Endothelial cell of umbilical vein (primary cell): ENCODE results near the gene MSANTD2. TPM values are rescaled to one million over a fixed set of nuclear protein-coding genes. Genes with fewer than 3 reads are reported as not detected.

Experiments used
- BruUV-seq: library from RNA; stranded (reverse); fragments of 400-500 nt; replicated peaks from 2 replicates; lab custom pipeline; 2021; lab: Mats Ljungman, UMichigan
- CTCF ChIA-PET: fragments of 300-600, 350-600 bp; sonication (Branson Sonifier 250); formaldehyde crosslinking; loops from one replicate; lab custom pipeline; 2021; ENCODE audit warnings: antibody characterized with exemption, inconsistent platforms; lab: Charles Lee
- POLR2A ChIA-PET: fragments of 300-600, 350-600 bp; sonication (Branson Sonifier 250); formaldehyde crosslinking; loops from one replicate; lab custom pipeline; 2021; ENCODE audit warnings: antibody characterized with exemption, inconsistent platforms; lab: Charles Lee
- DNase-seq: peaks from one replicate; pipeline ENCODE4 v3.0.0-alpha.2; 2011; ENCODE audit warnings: low read depth, low spot score
- FAIRE-seq: peaks from 2 replicates; lab custom pipeline; 2011; peaks lifted over from hg19 to GRCh38; lab: Jason Lieb, UNC
- H2AFZ ChIP-seq: 2 replicates; pipeline ENCODE4 v1.6.0; 2012; ENCODE audit warnings: low read depth, low read length, control low read depth, inconsistent platforms
- H3K27ac ChIP-seq: 2 replicates; pipeline ENCODE4 v1.5.1; 2011; ENCODE audit warnings: low read depth, mild to moderate bottlenecking, control low read depth, low read length, moderate library complexity; ENCODE audit not compliant: insufficient read depth
- H3K27me3 ChIP-seq, 2 experiments: 2 replicates each; pipeline versions ENCODE4 v1.6.0 to v1.6.1; 2011; ENCODE audit warnings: low read length in 2 of 2, mixed read lengths in 1 of 2; ENCODE audit not compliant: control insufficient read depth in 2 of 2, insufficient read depth in 2 of 2
- H3K36me3 ChIP-seq, 2 experiments: 2 replicates in 1 of 2; 3 replicates in 1 of 2; pipeline ENCODE4 v1.5.1; 2011; ENCODE audit warnings: low read length in 2 of 2, mild to moderate bottlenecking in 1 of 2, moderate library complexity in 1 of 2; ENCODE audit not compliant: control insufficient read depth in 2 of 2, insufficient read depth in 2 of 2; ENCODE audit errors: extremely low read depth in 1 of 2
- H3K4me1 ChIP-seq: 3 replicates; pipeline ENCODE4 v1.5.1; 2011; ENCODE audit warnings: mild to moderate bottlenecking, low read length; ENCODE audit not compliant: control insufficient read depth, insufficient read depth; ENCODE audit errors: extremely low read depth
- H3K4me2 ChIP-seq: 2 replicates; pipeline ENCODE4 v1.6.1; 2011; ENCODE audit warnings: low read length, control low read depth, mixed read lengths; ENCODE audit not compliant: insufficient read depth
- H3K4me3 ChIP-seq, 3 experiments: fragments of 200-600 bp in 1 of 3; sonication (generic), shearing (Covaris generic) in 1 of 3; replicated peaks in 1 of 3; 2 replicates each; pipeline ENCODE4 v1.5.1; 2011 to 2016; ENCODE audit warnings: control low read depth in 3 of 3, low read length in 3 of 3, mild to moderate bottlenecking in 2 of 3, inconsistent platforms in 1 of 3, low read depth in 1 of 3, moderate library complexity in 1 of 3; ENCODE audit not compliant: insufficient read depth in 1 of 3
- H3K79me2 ChIP-seq: 2 replicates; pipeline ENCODE4 v1.6.0; 2012; ENCODE audit warnings: low read length, inconsistent platforms; ENCODE audit not compliant: control insufficient read depth, insufficient read depth
- H3K9ac ChIP-seq: replicated peaks from 2 replicates; pipeline ENCODE3; 2011; ENCODE audit warnings: low read length, control low read depth; ENCODE audit not compliant: insufficient read depth; ENCODE audit errors: extremely low read depth
- H3K9me1 ChIP-seq: replicated peaks from 3 replicates; pipeline ENCODE4 v1.6.0; 2011; ENCODE audit warnings: mild to moderate bottlenecking, low read length; ENCODE audit not compliant: control insufficient read depth, insufficient read depth; ENCODE audit errors: extremely low read depth
- H3K9me3 ChIP-seq: replicated peaks from 2 replicates; pipeline ENCODE4 v1.5.1; 2012; ENCODE audit warnings: low read length, inconsistent platforms; ENCODE audit not compliant: control insufficient read depth, insufficient read depth
- H4K20me1 ChIP-seq: replicated peaks from 2 replicates; pipeline ENCODE3; 2011; ENCODE audit warnings: mild to moderate bottlenecking, low read length; ENCODE audit not compliant: control insufficient read depth, insufficient read depth; ENCODE audit errors: extremely low read depth
- EZH2 ChIP-seq: IDR thresholded peaks from 2 replicates; pipeline ENCODE4 v1.6.1; 2012; ENCODE audit warnings: borderline replicate concordance, low read depth, mild to moderate bottlenecking, moderate library complexity, low read length, inconsistent platforms; ENCODE audit not compliant: severe bottlenecking
- FOS ChIP-seq: IDR thresholded peaks from 2 replicates; pipeline ENCODE4 v1.6.1; 2011; ENCODE audit warnings: mild to moderate bottlenecking, low read length, moderate library complexity, borderline replicate concordance; ENCODE audit not compliant: insufficient read depth
- GATA2 ChIP-seq: IDR thresholded peaks from 2 replicates; pipeline ENCODE4 v1.7.0; 2011; ENCODE audit warnings: low read depth, mild to moderate bottlenecking, moderate library complexity, mixed read lengths, low read length; ENCODE audit not compliant: insufficient read length, insufficient read depth
- JUN ChIP-seq: IDR thresholded peaks from 2 replicates; pipeline ENCODE4 v1.6.1; 2011; ENCODE audit warnings: borderline replicate concordance, low read depth; ENCODE audit not compliant: insufficient read length, insufficient read depth
- MYC ChIP-seq: IDR thresholded peaks from one replicate; pipeline ENCODE4 v1.6.1; 2011; ENCODE audit warnings: mild to moderate bottlenecking, low read depth, low read length
- POLR2A ChIP-seq: IDR thresholded peaks from 2 replicates; pipeline ENCODE4 v1.6.1; 2012; ENCODE audit warnings: low read depth, mild to moderate bottlenecking, control low read depth, low read length
- POLR2AphosphoS5 ChIP-seq: IDR thresholded peaks from 2 replicates; pipeline ENCODE4 v1.6.1; 2012; ENCODE audit warnings: low read depth, mild to moderate bottlenecking, control low read depth, low read length, moderate library complexity; ENCODE audit not compliant: insufficient read depth
- dilution Hi-C: fragments of 300-500 bp; cut with MboI; formaldehyde crosslinking; loops from one replicate; pipeline ENCODE4 v1.15.0; 2019; ENCODE audit warnings: low sequenced_read_pairs; ENCODE audit not compliant: extremely low pct_ligation_motif_present
- intact Hi-C: fragments of 100-400 bp; cut with micrococcal nuclease; formaldehyde crosslinking; loops from one replicate; pipeline ENCODE4 v1.10.0; 2022
- polyA plus RNA-seq, 4 experiments: library from polyadenylated mRNA; depleted of rRNA in 3 of 4; stranded (reverse) in 3 of 4; unstranded in 1 of 4; fragments of >200 nt; gene quantifications; 2 replicates each; pipeline versions ENCODE4 v1.2.1 to v1.2.3, GENCODE V29; 2011 to 2012; ENCODE audit warnings: missing spikeins in 1 of 4
- total RNA-seq: library from RNA; stranded (reverse); gene quantifications from 2 replicates; pipeline ENCODE4 v1.2.3, GENCODE V29; 2021
- TF ChIP-seq, protein P1 (sequence below): IDR thresholded peaks from 2 replicates; pipeline ENCODE4 v1.6.1; 2011; ENCODE audit not compliant: insufficient read depth, insufficient read length
- TF ChIP-seq, protein P2 (sequence below), 2 donors: IDR thresholded peaks; 1 replicate in 1 of 2; 2 replicates in 1 of 2; pipeline ENCODE4 v1.5.1; 2011; ENCODE audit warnings: low read length in 2 of 2, mild to moderate bottlenecking in 2 of 2, moderate library complexity in 2 of 2, control low read depth in 1 of 2, inconsistent platforms in 1 of 2, low read depth in 1 of 2; ENCODE audit not compliant: insufficient read depth in 1 of 2; ENCODE audit errors: extremely low read depth in 1 of 2

MSANTD2 gene
- total and polyA plus RNA-seq, 2 donors (not counting 3 experiments of a cell fraction or from before 2014, with no cell fraction given) = 5.5 to 23.2 TPM

DNA sequence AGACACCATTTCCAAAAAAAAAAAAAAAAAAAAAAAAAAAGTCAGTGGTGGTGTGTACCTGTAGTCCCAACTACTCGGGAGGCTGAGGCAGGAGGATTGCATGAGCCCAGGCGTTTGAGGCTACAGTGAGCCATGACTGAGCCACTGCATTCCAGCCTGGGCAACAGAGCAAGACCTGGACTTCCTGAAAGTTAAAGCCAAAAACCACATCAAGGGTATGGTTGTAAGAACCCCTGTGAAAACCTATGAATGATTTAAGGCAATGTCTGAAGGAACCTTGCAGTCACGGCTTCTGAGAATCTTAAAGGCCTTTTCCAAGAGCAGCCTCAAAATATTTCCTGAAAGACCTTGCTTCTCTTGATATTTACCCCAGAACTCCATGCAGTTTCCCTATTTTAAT is 30.5 kb upstream of the MSANTD2 start:
- TF ChIP-seq EZH2 (no peak), GATA2 (no peak), POLR2A (no peak), FOS (no peak), POLR2AphosphoS5 (no peak), MYC (no peak), JUN (no peak)
- TF ChIP-seq, protein P1, sequence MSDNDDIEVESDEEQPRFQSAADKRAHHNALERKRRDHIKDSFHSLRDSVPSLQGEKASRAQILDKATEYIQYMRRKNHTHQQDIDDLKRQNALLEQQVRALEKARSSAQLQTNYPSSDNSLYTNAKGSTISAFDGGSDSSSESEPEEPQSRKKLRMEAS = no peak
- TF ChIP-seq, protein P2, sequence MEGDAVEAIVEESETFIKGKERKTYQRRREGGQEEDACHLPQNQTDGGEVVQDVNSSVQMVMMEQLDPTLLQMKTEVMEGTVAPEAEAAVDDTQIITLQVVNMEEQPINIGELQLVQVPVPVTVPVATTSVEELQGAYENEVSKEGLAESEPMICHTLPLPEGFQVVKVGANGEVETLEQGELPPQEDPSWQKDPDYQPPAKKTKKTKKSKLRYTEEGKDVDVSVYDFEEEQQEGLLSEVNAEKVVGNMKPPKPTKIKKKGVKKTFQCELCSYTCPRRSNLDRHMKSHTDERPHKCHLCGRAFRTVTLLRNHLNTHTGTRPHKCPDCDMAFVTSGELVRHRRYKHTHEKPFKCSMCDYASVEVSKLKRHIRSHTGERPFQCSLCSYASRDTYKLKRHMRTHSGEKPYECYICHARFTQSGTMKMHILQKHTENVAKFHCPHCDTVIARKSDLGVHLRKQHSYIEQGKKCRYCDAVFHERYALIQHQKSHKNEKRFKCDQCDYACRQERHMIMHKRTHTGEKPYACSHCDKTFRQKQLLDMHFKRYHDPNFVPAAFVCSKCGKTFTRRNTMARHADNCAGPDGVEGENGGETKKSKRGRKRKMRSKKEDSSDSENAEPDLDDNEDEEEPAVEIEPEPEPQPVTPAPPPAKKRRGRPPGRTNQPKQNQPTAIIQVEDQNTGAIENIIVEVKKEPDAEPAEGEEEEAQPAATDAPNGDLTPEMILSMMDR (IDR thresholded peaks at IDR 0.05; ENCODE audit: extremely low read depth in 1 of 2, insufficient read depth in 1 of 2, low read depth in 1 of 2, low read length in 2 of 2) = no peak
- FAIRE-seq (no peak), DNase-seq (no peak)
- Histone ChIP-seq H3K4me3 (no peak overlapping the region), H3K27ac (no peak overlapping the region), H3K9ac (no peak overlapping the region), H4K20me1 (no peaks in the 10 kb centered on the region), H3K27me3 (peaks cover 0 to 5% of the 10 kb centered on the region in 2 experiments), H3K4me1 (no peaks in the 10 kb centered on the region), H3K79me2 (no peaks in the 10 kb centered on the region), H3K9me1 (no peaks in the 10 kb centered on the region), H3K4me2 (no peak overlapping the region), H3K36me3 (no peaks in the 10 kb centered on the region), H2AFZ (no peak overlapping the region), H3K9me3 (no peaks in the 10 kb centered on the region)
- dilution Hi-C loops (loop anchor here (10.0 kb wide), 1 partner anchor 166 kb away; no protein-coding TSS in a partner anchor), intact Hi-C loops (no loop called here)
- POLR2A ChIA-PET = no interaction called here
- CTCF ChIA-PET = interaction anchor here (0.7 to 8.5 kb wide), 6 partner anchors 34 to 186 kb away, joined by 3 to 191 read pairs (median 3); partner anchors contain the start of genes MSANTD2, SIAE and SPA17
- no TSS peak for BruUV-seq
